GM12865 (cell line): Measurements from ENCODE around the gene ENTR1.

Experiments
- DNase-seq: peaks from one replicate; pipeline ENCODE4 v3.0.0; 2010; ENCODE audit warnings: low read depth
- H3K4me3 ChIP-seq: 2 replicates; pipeline ENCODE4 v1.5.1; 2011; ENCODE audit warnings: mild to moderate bottlenecking, low read depth, low read length, control low read depth
- CTCF ChIP-seq: IDR thresholded peaks from 2 replicates; pipeline ENCODE4 v1.5.1; 2011; ENCODE audit warnings: low read length, control low read depth, low read depth, inconsistent platforms; ENCODE audit not compliant: insufficient read depth; ENCODE audit errors: missing control alignments

ENTR1 gene

GRCh38 chr9:136454026-136454796 is 43.8 kb upstream of the ENTR1 start:
- TF ChIP-seq CTCF, result no peak
- H3K4me3 ChIP-seq, result no peak overlapping the region
- DNase-seq, result no peak

- DNase-seq, result no peak
- TF ChIP-seq CTCF, result no peak
- H3K4me3 ChIP-seq, result no peak overlapping the region
These were observed 42.9 kb upstream of the ENTR1 start for GRCh38 chr9:136453326-136453725.

DNA sequence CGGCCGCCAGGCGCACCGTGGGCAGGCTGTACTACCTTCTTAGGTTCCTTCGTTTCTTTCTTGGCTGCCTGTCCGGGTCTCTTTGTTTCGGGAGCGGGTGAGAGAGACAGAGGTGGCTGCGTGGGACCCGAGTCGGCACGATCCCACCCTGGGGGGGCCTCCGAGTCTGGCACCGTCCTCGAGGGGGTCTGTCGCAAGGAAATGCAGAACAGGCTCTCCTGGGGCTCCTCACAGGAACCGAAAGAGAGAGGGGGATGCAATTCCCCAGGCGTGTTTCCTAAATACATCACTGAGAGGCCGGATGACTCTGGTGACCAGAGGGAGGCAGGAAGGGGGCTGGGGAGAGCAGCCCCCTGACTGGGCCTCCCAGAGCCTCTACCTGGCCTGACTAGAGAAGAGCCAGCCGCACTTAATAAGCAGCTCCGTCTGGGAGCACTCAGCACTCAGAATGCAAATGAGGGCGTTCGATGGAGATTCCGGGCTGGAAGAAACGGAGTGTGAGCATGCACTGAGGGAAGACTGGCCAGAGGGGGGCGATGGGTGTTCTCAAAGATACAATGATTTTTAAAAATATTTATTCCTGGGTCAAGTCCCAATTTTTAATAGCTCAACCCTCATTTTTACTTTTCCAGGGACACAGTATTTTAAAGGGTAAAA is 40.9 kb upstream of the ENTR1 start:
- DNase-seq, result no peak
- TF ChIP-seq CTCF, result no peak

GRCh38 chr9:136448655-136449054 is 38.2 kb upstream of the ENTR1 start:
- no peak for DNase-seq
- no peak for TF ChIP-seq CTCF
- no peak overlapping the region for H3K4me3 ChIP-seq

More for the DNA sequence above, 40.9 kb upstream of the ENTR1 start:
- H3K4me3 ChIP-seq, result no peak overlapping the region

DNA sequence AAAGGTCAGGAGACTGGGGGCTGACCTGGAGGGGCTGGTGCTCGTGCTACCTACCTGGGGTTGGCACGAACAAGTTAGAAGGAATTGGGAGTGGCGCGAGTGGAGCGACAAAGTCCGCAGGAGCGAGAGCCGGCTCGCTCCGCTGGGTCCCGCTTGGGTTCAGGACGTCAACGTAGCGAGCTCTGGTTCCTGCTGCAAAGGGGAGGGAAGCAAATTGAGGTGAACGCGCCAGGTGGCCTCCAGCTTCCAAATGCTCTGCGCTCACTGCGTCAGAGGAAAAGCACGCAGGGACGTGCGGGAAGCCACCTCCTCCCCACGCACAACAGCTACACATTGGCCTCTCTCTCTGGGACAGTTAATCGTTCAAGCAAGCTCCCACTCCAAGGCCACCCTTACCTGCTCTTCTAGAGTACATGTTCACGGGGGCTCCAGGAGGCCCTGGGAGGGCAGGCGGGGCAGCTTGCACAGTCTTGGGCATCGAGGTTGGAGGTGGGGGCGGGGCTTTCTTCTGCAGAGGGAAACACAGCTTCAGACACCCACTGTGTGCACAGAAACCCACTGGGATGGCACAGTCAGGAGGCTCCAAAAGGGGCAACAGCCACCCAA is 36.9 kb upstream of the ENTR1 start:
- TF ChIP-seq CTCF, result no peak
- DNase-seq, result no peak
- H3K4me3 ChIP-seq, result no peak overlapping the region

DNA sequence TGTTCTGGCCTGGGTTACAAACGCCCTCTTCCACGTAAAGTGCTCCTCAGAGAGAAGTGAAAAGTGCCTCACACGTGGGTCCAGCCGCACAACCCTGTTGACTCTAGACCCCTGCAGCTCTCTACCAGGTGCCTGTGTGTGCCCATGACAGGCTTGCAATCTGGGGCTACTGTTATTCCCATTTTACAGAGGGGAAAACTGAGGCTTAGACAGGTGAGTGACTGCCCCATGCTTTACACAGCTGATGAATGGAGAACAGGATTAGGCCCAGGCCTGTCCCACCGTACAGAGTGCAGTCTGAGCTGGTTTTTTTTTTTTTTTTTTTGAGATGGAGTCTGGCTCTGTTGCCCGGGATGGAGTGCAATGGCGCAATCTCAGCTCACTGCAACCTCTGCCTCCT is 35.4 kb upstream of the ENTR1 start:
- TF ChIP-seq CTCF, result no peak
- H3K4me3 ChIP-seq, result no peak overlapping the region
- no peak for DNase-seq

GRCh38 chr9:136444102-136444501 is 33.7 kb upstream of the ENTR1 start:
- no peak for DNase-seq
- TF ChIP-seq CTCF, result no peak
- no peak overlapping the region for H3K4me3 ChIP-seq
